Limb (tissue), 2 donors: ENCODE results near the gene TMEFF1.
"Not testable (repeated sequence)": the region's sequence is repeated elsewhere in the genome, so short reads cannot be mapped to it uniquely, and the experiment has no call there.

ENCODE experiments used
- DNase-seq, 2 donors: peaks; one replicate each; pipeline ENCODE4 v3.0.0-alpha.2; 2016; ENCODE audit errors: extremely low spot score in 2 of 2

Gene TMEFF1

DNA sequence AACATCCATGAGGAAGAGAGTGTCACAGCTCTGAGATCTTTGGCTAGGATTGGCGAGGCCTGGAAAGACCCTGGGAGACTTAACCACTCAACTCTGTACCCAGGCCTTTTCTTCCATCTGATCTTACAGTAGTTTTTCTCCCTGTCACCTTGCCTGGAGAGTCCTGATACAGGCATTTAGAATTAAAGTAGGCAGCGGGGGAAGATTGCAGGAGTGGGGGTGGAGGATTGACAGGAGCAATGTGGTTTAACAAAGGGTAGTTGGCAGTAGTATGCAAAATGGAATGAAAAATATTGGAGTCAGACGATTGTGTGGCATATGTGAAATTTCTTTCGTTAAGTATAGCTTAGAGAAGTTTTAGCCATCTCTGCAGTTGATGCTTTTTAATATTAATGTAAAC, 16.9 kb downstream of the TMEFF1 start:
- DNase-seq, result no peak

DNA sequence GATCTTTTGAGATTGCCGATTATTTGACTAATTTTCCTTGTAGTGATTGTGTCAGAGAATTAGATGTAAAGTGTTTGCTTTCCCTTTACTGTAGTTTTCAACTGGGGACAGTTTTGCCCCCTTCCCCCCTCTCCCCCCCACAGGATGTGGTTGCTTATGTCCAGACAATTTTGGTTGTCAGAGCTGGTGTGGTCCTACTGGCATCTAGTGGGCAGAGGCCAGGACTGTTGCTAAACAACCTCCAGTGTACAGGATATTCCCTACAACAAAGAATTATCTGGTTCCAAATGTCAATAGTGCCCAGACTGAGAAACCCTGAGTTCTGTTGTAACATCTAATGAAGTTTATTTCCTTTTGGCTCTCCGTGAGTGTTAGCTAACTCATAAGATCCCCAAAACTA, 20.0 kb downstream of the TMEFF1 start:
- DNase-seq, result no peak

DNA sequence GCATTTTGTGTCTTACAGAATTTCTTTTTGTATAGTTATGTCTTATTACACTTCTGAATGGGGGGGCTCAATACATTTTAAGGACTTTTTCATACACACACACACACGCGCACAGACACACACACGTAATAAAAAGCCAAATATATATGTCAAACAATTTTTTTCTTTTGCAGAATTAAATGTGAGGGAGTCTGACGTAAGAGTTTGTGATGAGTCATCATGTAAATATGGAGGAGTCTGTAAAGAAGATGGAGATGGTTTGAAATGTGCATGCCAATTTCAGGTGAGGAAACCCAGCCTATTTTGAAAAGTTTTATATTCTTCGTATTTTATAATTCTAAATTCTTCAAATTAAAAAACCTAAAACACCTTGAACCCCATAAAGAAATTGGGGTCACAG, 25.6 kb downstream of the TMEFF1 start:
- no peak for DNase-seq

DNA sequence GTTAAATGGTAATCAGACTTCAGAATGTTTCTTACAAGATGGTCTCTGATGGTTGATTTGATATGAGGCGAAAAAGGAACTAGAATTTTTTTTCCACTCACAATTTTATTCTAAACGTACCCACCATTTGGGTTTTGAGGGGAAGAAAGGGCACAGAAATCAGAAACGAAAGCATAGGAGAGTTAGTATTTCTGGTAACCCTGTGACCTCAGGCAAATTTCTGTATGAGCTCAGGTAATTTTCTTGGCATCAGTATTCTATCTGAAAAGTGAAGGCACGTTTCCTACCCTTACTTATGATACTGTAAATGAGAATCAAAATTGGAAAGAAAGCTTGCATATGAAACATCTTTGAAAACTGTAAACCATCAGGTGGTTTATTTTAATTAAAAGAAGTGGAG, 26.5 kb downstream of the TMEFF1 start:
- no peak for DNase-seq

DNA sequence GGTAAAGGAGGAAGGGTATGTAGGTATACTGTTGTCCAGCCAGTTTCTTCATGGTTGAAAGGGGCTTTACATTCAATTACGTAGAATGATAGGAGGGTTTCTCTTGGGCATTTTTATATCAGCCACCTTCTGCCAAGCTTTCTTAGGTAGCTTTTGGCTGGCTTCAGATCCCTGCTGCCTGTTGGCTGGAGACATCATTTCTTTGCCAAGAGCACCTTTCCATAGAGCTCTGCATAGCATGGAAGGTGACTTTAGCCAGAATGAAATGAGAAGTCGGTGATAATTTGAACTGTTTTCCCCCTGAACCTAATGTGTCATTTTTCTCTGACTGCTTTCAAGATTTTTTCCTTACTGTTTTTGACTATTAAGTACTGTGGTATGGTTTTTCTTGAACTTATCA, 26.9 kb downstream of the TMEFF1 start:
- no peak for DNase-seq

DNA sequence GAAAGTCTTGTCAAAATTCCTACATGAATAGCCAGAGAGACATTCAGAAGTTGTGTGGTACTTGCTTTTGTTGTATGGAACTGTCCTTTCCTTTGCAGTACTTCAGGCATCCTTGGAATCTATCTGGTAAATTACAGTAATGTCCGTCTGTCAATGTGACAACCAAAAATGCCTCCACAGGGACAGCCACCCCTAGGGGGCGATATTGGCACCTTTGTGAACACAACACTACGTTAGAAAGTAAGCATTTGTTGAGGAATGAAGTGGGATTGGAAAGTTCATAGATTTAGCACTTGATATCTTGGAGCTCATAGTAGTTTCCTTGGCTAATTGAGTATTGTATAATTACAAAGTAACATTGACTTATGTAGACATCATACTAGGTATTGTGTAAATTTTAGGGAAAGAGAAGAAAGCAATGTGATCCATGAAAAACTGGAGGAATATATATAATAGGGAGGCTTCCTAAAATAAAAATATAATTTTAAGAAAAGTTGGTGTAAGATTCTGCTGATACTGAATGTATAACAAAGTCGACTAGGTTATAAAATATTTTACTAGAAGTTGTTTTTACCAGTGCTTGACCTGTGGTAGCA, 32.7 kb downstream of the TMEFF1 start:
- peak in 1 of 2 donors; percentile 46 for DNase-seq

DNA sequence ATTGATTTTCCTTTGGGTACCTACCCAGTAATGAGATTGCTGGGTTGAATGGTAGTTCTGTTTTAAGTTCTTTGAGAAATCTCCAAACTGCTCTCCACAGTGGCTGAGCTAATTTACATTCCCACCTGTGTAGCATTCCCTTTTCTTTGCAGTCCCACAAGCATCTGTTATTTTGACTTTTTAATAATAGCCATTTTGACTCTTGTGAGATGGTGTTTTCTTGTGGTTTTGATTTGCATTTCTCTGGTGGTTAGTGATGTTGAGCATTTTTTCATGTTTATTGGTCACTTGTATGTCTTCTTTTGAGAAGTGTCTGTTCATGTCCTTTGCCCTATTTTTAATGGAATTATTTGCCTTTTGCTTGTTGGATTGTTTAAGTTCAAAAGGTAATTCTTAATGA, 34.4 kb downstream of the TMEFF1 start:
- not testable (repeated sequence) for DNase-seq

DNA sequence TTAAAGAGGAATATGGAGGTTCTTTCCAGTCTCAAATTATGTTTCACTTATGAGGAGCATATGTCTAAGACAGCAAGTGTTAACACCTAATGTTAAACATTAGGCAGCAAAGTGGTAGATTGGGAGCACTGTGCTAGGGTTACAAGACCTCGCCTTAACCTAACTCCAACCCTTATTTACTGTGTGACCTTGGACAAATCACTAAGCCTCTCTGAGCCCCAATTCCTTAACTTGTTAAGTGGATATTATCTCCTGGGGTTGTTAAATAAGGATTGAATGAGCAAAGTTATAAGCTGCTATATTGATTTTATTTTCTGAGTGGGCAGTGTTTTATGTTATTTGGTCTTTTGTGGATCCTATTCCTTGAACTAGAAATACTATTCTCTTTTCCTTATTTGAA, 38.3 kb downstream of the TMEFF1 start:
- no peak for DNase-seq

DNA sequence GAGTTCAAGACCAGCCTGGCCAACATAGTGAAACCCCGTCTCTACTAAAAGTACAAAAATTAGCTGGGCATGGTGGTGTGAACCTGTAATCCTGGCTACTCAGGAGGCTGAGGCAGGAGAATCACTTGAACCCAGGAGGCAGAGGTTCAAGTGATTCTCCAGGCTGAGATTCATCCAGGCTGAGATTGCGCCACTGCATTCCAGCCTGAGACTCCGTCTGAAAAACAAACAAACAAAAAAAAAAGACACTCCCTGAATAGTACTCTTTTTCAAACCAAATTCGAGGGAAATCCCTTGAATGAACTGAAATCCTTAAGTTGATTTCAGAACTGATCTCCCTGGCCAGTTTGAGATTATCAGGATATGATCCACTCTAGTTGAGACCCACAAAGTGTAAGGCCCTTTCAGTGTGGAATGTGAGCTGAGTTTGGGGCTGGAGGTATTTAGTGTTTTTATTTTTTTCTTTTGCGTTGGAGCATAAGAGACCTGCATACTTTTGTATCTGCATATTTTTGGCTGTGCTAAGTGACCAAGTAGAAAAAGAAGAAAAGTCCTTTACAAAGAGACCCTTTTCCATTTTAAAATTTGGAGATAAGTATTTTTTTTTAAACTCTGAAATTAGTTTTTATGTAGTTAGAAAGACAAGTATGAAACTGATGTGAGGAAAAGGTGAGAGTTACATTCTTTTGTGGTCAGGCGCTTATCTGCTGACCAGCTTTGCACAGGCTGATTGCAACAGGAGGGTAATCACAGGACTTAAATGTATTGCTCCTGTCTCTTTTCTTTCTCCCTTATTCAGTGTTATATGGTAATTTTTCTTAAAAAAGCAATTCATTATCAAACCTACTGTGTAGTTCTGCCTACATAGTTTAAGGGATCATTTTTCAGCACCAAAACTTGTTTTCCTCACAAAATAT, 42.9 kb downstream of the TMEFF1 start:
- DNase-seq, result no peak

DNA sequence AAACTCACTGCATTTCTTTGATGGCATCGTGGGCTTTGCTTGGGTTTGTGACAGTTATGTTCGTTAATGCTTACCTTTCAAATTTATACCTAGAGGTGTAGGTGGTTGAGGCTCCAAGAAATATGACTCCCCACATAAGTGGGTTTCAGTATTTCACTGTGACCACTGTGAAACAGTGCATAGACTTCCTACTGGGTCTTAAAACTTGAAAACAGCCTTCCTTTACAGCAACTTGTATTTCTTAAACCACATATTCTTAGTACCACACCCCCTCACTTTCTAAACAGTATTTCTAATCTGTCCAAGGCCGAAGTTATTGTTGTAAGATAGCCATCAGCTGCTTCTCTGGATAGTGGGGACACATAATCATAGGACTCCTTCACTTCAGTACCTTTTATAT, 48.3 kb downstream of the TMEFF1 start:
- no peak for DNase-seq

DNA sequence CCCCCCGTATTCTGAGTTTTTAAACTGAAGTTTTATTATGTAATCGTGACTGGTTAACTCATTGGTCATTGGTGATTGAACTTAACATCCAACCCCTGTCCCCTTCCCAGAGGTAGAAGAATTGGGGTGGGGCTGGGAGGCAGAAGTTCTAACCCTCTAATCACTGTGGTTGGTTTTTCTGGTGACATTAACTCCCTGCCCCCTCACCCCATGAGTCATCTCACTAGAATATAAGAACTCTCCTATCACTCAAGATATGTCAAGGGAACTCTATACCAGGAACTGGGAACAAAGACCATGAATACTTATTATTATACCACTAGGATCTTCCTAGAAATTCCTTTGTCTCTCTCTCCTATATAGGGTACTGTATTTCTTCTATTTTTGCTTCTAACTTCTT, 52.6 kb downstream of the TMEFF1 start:
- DNase-seq, result no peak

DNA sequence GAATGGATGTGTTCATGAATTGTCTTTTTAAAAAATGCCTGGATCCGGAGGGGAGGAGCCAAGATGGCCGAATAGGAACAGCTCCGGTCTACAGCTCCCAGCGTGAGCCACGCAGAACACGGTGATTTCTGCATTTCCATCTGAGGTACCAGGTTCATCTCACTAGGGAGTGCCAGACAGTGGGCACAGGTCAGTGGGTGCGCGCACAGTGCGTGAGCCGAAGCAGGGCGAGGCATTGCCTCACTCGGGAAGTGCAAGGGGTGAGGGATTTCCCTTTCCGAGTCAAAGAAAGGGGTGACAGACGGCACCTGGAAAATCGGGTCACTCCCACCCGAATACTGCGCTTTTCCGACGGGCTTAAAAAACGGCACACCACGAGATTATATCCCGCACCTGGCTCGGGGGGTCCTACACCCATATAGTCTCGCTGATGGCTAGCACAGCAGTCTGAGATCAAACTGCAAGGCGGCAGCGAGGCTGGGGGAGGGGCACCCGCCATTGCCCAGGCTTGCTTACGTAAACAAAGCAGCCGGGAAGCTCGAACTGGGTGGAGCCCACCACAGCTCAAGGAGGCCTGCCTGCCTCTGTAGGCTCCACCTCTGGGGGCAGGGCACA, 54.3 kb downstream of the TMEFF1 start:
- not testable (repeated sequence) for DNase-seq

DNA sequence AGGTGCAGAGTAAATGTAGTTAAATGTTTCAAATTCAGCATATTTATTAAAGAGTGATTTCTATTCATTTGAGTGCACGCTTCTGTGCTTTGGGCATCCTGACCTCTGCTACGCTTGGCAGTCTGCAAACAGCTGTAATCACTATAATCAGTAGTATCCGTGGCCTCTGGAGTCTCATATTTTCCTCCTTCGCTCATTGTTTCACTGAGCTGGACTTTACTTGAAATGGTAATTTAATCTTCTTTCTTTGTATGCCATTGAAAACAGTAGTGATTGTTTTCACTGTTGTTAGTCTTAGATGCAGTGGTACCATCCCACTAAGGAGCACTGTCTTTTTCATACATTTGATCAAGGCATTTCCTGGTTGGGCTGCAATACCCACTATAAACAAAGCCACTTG, 61.5 kb downstream of the TMEFF1 start:
- DNase-seq, result peak in 1 of 2 donors; percentile 13

DNA sequence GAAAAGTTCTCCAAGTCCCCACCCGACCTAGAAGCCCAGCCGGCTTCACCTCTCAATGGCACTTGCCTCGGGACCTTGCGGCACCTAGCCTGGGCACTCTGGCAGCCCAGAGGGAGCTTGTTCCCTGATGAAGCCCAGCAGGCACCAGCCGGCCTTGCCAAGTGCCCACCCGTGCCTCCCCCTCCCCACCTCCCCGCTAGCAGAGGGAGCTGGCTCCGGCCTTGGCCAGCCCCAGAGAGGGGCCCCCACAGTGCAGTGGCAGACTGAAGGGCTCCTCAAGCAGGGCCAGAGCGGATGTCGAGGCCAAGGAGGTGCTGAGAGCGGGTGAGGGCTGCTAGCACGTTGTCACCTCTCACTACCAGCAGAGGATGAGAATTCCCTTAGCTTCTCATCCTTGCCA, 67.4 kb downstream of the TMEFF1 start:
- no peak for DNase-seq

DNA sequence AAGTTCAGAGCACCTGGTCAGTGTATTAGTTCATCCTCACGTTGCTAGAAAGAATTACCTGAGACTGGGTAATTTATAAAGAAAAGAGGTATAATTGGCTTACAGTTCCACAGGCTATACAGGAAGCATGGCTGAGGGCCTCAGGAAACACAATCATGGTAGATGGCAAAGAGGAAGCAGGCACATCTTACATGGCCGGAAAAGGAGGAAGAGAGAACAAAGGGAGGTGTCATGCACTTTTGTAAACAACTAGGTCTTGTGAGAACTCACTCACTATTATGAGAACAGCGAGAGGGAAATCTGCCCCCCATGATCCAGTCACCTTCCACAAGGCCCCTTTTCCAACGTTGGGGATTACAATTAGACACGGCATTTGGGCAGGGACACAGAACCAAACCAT, 76.1 kb downstream of the TMEFF1 start:
- DNase-seq, result no peak

DNA sequence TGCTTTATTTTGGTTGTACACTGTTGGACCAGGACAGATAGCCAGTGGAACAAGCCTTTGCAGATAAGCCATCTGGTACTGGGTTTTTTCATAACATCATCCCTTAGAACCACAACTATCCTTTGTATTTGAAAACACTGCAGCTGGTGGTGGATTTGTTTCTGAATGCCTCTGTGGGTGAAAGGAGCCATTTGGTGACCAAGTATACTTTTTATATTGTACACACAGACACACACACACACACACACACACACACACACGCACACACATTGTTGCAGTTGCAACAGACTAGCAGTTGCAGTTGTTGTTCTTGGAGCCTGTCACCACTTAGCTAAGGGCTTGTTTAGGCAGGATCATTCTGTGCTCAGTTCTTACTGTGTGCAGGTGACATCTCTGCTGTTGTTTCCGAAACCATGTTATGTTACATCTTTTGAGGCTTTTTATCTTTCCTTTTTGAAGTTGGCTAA, 82.0 kb downstream of the TMEFF1 start:
- DNase-seq, result no peak

DNA sequence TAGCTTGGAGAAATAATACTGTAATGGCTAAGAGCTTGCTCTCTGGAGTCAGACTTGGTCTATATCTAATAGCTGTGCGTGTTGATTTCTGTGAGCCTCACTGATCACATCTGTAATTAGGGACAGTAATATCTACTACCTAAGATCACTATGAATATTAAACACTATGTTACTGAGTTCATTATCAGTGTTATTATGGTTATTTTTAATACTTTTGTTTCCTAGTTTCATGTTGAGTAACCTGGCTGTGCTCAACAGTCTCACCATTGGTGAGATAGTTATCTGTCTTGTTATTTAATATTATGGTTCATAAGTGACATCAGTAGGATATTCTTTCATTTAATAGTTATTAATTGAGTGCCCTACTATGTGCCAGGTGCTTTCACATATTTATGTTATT, 82.5 kb downstream of the TMEFF1 start:
- DNase-seq, result no peak

DNA sequence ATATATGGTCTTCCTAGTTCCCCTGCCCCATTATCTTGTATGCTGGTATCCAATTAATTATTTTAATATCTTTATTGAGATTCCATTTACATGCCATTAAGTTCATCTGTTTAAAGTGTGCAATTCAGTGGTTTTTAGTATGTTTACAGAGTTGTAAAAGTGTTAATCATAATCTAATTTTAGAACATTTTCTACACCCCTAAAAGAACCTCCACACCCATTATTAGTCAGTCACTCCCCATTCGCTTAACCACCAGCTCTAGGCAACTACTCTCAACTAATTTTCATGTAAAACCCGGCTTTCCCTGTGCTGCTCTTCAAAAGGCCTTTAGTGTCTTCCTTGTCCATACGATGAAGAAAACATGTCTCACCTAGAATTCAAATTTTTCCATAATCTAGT, 84.1 kb downstream of the TMEFF1 start:
- no peak for DNase-seq

DNA sequence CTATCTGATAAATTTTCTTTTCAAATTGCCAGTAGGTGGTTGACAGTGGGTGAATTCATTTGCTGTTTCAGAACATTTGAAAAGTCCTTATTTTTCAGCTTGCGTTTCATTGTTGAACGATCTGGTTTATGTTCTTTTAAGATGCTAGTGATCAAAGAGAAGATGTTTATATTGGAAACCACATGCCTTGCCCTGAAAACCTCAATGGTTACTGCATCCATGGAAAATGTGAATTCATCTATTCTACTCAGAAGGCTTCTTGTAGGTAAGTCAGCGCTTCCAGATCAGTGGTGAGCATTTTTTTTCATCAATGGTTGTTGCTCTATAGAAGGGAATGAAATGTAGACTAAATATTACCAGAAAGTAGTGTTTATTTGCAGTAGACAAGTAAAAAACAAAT, 88.3 kb downstream of the TMEFF1 start:
- no peak for DNase-seq

DNA sequence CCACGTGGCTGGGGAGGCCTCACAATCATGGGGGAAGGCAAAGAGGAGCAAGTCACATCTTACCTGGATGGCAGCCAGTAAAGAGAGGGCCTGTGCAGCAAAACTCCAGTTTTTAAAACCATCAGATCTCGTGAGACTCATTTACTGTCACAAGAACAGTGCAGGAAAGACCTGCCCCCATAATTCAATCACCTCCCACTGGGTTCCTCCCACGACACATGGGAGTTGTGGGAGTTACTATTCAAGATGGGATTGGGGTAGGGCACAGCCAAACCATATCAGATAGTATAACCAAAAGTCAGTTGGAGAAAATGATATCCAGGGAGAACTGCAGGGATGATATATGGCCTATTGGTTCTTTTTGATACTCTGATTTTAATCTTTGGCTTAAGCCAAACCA, 94.9 kb downstream of the TMEFF1 start:
- DNase-seq, result no peak

DNA sequence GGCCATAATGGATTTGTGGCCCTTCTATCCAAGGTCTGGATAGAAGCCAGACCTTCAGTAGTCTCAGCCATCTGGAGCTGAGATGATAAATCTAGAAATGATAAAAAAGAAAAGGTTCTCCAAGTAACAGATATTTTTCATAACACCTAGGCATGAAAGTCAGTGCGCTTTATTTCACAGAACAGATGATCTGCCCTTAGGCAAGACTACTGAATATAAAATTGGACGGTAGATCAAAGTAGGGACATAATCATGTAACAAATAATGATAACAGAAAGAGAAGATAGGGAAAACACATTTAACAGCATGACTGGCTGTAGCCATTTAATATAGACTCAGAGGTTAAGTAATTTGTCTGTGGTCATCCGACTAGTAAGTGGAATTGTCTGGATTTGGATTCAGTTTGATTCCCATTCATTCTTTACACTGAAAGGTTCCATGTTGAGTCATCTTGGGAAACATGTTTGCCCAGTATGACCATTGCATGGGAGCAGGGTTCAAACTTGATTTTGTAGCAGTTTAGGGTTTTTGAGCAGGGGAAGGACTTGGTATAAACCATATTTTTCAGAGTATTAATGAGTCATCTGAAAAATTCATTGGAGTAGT, 100.8 kb downstream of the TMEFF1 start:
- DNase-seq, result no peak

DNA sequence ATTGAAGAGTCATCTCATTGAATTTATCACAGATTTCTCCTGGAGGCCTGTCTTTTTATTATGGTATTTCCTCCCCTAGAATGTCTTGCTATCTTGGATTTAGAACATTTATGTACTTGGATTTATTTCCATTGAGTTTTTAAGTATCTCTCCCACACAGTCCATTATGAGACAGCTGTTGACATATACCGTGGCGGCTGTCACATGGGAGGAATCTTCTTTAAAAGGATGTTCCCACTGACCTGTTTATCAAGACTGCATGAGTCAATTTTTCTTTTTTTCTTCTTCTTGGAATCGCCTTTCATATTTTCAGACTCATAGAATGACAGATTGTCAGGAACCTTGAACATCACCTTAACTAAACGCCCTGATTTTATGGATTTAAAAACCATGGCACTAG, 102.1 kb downstream of the TMEFF1 start:
- no peak for DNase-seq
